Stimulated activated CD4-positive, alpha-beta T cell treated with anti-CD3 and anti-CD28 coated beads, Interleukin-2, amount 100 ng/mL, for 4 hours (primary cell): ENCODE measurements around the gene COL5A1.
"Not testable (repeated sequence)": the region's sequence is repeated elsewhere in the genome, so short reads cannot be mapped to it uniquely, and the experiment has no call there.

ENCODE experiments used
- DNase-seq: peaks from one replicate; pipeline ENCODE4 v3.0.0-alpha.2; 2020; ENCODE audit warnings: low read depth

The COL5A1 gene

DNA sequence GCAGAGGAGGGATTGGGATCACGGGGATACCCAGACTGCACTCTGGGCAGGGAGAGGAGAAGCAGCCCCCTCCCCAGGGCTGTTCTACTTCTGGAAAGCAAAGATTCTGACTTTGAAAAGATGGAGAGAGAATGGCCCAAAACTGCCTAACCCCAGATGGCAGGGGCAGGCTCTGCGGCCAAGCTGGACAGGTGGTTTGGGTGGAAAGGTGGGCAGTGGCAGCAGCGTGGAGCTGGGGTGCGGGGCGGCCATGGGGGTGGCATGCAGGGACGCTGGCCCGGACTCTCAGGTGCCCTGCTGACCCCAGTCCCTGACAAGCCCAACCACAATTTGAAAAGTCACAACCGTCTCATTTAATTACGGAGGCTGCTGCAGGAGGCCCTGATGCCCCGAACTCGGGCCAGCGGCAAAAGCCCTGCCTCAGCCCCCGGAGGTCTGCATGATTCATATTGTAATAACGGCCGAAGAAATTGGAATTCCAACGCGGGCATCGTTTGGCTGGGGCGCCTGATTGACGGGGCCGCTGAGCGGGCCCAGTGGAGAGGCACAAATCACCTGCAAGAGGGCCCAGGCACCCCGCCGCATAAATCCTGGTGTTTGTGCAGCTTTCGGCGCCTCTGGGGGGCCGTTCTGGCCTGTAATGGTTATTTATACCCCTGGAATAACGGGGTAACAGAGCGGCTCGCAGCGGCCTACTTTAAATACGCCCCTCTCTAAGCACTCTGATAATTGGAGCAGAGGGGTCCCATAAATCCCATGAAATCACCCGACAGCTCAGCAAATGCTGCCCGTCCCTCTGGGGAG lies 197.2 kb downstream of the COL5A1 start:
- no peak for DNase-seq

DNA sequence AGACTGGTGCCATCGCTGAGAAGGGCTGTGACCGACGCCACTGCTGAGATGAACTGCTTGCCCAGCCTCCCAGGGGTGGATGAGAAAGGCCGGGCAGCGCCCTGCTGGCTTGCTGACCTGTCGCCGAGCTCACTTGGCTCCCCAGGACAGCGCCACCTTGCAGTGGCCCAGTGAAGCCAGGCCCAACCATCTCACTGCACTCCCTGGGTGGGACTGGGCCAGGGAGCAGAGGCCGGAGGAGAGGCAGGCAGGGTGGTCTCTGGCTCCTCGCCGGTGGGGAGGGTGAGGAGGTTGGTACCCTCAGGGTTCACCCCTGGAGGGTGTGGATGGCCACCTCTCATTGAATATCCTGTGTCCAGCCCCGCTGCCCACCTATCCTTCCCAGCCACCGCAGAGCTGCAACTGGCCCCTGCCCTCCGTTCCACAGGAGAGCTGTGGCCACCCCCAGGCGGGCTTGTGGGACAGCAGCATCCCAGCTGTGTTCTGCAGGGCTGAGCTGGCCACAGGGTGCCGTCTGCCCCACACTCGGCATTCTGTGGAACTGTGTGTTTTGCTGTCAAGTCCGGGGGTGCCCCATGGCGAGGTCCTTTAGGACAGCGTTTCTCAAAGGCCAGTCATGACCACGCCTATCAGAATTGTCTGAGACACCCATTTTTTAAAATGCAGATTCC lies 198.0 kb downstream of the COL5A1 start:
- no peak for DNase-seq

DNA sequence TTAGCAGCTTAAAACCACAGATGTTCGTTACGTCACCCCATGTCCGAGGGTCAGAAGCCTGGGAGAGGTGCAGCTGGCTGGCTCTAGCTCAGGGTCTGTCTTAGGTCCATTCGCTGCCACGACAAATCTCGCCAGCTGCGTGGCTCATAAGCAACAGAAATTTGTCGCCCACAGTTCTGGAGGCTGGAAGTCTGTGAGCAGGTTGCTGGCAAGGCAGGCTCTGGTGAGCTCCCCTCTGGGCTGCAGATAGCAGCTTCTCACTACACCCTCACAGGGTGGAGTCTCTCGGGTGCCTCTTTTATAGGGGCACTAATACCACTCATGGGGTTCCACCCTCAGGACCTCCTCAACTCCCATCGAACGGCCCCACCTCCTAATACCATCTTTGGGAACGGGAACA lies 198.9 kb downstream of the COL5A1 start:
- no peak for DNase-seq

DNA sequence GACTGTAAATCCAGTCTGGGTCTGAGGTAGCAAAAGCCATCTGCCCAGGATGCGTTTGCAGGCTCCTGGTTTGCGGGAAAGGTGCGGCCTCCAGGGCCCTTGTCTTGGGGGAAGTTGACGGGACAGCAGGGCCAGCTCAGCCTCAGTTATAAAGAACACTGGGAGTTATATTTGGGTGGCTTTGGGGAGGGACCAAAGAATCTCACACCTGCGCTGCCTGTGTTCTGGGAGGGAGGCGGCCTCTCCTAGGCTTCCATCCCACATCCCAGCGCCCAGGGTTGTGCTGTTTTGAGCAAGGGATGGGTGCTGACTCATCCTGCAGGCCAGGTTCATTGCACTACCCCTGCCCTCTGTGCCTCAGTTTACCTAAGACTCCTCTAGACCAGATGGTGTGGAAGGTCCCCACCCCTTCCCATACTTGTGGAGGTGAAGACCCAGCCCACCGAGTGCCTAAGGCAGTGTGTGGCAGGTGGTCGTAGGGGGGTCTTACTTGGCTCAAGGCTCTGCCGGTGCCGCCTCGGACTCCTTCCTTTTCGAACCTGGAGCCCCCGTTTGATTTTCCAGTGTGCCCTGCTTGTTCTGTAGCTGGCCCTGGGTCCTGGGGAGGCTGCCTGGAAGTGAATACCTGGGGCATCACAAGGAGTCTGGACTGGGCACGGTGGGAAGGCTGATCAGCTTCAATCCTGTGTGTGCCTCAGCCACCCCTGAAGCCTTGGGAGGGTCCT lies 199.7 kb downstream of the COL5A1 start:
- no peak for DNase-seq

DNA sequence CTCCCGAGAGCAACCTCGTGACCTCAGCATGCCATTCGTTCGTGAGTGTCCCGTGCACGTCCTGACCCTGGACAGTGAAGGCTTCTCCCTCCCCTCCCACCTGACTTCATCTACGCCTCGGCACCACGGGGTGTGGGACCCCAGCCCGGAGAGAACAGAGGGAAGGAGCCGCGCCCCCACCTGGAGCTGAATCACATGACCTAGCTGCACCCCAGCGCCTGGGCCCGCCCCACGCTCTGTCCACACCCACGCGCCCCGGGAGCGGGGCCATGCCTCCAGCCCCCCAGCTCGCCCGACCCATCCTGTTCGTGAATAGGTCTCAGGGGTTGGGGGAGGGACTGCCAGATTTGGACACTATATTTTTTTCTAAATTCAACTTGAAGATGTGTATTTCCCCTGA lies 200.7 kb downstream of the COL5A1 start:
- no peak for DNase-seq

DNA sequence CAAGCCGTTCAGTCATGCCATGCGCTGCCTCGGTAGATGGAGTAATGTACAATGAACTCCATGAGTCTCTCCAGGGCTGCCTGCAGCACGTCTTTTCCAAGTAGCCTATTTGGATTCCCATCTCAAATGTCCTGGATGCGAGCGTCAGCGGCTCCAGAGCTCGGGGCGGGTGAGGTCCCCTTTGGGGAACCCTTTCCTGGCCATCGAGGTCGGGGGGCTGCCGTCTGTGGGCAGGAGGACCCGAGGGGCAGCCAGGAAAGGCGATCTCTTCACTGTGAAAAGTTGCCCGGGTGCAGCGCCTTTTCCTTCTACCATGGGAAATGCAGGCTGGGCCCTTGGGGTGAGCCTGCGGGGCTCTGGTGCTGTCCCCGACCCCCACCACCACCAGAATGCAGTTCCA lies 202.1 kb downstream of the COL5A1 start:
- no peak for DNase-seq

DNA sequence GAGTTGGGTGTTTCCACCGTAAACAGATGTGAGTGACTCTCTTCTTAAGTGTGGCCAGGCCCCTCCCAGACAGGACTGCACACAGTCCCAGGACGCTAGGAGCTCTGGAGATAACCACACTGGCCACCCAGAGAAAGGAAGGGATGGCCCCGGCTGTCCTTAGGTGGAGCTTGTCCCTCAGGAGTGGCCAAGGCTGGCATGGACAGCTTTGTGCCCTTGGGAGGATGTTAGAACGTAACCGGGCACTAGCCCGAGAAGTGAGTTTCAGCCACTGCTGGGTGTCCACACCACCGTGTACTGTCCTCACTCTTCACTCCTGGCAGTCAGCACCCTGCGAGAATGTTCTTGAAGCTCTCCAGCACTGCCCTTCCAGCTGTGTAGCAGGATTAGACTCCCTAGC lies 203.2 kb downstream of the COL5A1 start:
- DNase-seq, result no peak

DNA sequence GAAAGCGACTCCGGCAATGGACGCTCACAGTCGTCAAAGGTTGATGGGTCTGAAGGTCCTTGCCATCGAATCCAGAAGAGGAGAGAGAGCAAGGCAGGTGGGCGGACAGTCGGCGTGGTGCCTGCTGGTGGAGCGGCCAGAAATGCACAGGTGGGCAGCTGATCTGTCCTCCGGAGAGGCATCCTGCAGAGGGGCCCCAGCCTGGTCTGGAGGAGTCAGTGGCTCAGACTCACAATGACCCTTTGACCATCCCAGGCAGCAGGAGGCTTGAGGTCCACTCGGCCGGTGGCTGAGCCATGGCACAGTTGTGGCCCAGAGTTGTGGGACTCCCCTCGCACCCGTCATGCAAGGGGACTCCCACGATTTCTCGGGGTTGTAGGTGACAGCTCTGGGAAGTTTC lies 204.6 kb downstream of the COL5A1 start:
- no peak for DNase-seq

DNA sequence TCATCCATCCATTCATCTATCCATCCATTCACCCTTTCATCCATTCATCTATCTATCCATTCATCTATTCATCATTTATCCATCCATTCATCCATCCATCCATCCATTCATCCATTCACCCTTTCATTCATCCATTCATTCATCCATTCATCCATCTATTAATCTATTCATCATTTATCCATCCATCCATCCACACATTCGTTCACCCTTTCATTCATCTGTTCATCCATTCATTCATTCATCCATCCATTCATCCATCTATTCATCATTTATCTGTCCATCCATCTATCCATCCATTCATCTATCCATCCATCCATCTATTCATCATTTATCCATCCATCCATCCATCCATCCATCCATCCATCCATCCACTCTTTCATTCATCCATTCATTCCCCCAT lies 205.1 kb downstream of the COL5A1 start:
- no peak for DNase-seq

DNA sequence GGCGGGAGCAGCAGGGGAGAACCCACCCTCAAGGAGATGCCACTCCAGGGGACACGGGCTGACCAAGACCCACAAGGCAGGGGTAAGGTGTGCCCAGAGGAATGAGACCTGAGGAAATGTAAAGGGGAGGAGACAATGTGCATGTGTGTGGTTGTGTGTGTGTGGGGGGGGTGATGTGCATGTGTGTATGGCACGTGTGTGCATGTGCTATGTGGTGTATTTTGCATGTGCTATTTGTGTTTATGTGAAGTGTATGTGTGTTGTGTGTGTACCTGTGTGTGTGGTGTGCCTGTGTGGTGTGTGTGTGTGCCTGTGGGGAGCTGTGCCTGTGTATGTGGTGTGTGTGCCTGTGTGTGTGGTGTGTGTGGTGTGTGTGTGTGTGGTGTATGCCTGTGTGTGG lies 205.5 kb downstream of the COL5A1 start:
- no peak for DNase-seq

DNA sequence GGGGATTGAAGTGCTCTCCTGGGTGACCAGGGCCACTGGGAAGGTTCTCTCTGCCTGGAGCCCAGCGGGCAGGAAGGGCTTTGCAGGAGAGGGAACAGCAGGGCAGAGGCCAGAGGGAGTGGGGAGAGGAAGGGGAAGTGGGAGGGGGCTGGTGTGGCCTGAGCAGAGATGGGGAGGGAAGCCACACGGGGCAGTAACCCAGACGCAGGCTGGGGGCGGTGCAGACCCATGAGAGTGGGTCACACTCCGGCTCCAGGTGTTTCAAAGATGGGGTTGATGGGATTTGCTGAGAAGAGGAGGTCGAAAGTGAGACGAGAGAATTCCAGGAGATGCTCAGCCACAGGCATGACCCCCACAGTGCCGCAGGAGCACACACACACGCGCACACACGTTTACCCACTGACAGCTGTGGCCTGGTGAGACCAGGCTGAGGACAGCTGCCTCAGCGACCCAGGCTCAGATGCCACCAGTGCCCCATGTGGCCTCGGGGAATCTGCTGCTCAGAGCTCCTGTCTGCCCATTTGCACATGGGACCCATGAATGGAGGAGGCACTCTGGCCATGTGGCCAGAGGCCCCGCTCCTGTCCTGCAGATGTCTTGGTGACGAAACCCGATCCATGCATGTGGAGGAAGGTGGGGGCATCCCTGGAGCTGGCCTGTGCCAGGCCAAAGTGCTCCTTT lies 206.3 kb downstream of the COL5A1 start:
- no peak for DNase-seq

DNA sequence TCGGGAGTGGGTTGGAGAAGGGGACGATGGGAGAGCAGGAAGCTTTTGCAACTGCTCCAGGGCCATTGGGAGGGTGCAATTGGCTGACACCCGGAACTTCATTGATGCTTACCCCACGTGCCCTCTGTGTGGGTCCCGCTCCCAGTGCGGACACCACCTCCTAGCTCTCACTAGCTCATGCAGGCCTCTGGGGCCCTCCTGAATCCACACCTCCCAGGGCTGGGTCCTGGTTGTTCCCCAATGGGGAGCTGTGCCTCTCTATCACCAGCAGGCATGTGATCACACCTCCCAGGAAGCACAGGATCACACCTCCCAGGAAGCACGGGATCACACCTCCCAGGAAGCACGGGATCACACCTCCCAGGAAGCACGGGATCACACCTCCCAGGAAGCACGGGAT lies 206.9 kb downstream of the COL5A1 start:
- no peak for DNase-seq

DNA sequence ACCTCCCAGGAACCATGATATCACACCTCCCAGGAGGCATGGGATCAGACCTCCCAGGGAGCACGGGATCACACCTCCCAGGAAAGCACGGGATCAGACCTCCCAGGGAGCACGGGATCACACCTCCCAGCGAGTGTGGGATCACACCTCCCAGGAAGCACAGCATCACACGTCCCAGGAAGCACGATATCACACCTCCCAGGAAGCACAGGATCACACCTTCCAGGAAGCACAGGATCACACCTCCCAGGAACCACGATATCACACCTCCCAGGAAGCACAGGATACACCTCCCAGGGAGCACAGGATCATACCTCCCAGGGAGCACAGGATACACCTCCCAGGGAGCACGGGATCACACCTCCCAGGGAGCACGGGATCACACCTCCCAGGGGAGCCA lies 209.0 kb downstream of the COL5A1 start:
- no peak for DNase-seq

DNA sequence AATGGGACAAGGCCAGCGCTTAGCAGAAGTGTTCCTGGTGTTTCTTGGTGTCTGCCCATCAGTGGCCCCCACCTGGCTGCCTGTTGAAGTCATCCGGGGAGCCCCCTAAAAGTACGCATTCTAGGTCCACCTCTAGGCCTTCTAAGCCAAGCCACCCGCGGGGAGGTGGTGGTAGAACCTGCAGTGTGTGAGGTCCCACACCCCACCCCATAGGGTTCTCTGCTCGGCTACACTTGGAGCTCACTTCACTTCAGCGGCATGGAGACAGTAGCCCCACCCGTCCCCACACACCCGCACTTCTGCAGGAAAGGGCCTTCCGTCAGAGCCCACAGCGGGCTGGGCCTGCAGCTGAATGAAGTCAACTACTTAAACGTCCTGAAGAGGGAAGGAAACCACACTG lies 209.4 kb downstream of the COL5A1 start:
- no peak for DNase-seq

DNA sequence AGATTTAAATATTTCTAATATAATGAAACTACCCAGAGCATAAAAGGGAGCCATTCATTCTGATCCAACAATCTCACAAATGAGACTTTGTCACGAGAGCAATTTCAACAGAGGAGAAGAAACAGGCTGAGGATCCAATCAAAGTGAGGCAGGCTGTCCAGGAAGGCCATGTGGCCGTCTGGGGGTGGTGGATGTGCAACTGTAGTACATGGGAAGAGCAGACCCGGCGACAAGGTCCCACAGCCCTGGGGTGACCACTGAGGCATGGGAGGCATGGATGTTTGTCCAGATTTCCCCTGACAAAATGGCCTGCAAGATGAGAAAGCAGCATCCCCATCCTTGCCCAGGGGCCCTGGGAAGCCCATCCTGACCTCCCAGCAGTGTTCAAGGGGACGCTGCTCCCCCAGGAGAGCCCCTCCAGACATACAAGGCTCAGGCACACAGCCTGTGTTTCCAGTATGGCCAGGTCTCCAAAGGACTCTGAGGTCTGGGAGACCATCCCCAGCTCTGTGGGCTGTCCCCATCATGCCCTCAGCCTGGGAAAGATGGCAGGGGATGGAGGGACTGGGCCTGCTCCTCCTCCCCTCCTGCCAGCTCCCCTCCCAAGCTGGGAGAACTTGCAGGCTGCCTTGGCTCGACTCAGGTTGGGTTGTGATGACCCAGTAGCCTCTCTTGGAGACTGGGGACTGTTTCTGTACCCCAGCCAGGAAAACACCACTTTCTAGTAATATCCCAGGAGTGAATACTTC lies 211.5 kb downstream of the COL5A1 start:
- DNase-seq, result no peak

DNA sequence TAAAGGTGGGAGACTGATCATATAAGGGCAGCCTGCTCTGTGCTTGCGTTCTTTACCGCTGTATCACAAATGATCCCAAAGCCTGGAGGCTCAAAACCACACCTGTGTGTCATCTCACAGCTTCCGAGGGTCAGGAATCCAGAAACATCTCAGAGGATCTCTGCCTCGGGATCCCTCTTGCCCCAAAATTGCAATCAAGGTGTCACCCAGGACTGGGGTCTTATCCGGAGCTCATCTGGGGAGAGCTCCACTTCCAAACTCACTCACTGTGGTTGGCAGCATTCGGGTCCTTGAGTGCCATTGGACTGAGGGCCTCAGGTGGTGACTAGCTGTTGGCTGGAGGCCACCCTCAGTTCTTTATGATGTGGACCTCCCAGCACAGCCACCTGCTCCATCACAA lies 212.3 kb downstream of the COL5A1 start:
- DNase-seq, result no peak

DNA sequence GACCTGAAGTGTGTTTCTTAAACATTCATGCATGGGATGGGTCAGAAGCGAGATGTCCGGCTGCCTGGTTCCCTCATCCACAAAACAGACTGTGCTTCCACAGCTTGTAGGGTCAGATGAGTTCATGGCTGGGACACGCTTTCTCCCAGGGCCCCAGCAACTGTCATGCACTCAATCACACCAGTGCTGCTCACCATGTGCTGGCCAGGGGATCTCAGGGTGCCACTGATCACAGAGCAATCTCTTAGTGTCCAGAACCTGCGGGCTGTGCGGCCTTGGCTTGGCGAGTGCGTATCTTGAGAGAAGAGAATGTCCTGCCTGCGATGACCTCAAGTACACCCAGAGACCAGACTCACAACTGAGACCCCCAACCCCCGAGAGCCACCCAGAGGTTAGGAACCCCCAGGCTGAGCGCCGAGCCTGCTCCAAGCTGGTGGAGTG lies 213.0 kb downstream of the COL5A1 start:
- DNase-seq, result no peak

DNA sequence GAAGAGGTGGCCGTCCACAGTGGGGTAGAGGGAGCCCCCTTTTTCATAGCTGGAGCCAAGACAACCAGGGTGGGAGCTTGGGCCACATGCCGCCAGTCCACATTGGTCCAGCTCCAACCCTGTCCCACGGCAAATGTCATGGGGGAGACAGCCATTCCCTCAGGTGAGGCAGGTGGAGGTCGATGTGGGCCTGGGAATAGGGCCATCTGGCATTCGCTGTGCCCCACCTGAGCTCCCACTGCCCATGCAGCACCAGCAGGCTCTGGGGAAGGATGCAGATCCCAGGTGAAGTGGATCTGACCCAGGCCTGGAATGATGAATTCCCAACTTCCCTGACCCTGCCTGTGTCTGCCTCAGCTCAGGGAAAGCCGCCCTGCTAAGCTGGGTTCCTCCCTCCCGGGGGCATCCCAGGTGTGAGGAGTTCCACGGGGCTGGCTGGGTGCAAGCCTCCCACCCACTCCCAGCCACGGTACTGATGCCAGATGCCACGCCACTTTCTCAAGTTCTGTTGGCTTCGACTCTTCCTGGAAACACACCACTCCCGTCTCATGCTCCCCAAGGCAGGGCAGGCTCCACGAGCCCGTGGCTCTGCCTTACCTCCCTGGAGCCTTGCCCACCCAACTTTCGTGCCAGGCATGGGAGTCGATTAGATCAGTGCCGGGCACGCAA lies 213.8 kb downstream of the COL5A1 start:
- DNase-seq, result no peak

DNA sequence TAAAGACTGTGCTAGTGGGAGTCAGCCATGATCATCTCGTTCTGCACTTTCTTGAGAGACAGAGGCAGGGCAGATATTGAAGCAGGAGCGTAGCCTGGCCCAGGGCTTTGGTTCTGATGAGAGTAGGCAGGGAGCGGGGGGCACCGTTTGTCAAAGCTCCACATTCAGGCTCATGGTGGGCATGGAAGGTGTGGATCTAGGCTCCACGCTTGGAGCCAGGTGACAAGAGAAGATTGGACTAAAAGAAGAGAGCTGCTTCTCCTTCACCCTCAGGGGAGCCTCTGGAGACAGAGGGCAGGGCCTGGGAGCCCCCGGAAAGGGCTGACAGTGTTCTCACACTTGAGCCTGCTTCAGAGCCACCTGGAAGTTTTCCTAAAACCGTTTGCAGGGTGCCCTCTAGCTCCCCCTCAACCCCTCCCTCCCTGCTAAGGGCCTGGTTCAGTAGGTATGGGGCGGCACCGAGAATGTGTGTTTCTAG lies 214.3 kb downstream of the COL5A1 start:
- no peak for DNase-seq

DNA sequence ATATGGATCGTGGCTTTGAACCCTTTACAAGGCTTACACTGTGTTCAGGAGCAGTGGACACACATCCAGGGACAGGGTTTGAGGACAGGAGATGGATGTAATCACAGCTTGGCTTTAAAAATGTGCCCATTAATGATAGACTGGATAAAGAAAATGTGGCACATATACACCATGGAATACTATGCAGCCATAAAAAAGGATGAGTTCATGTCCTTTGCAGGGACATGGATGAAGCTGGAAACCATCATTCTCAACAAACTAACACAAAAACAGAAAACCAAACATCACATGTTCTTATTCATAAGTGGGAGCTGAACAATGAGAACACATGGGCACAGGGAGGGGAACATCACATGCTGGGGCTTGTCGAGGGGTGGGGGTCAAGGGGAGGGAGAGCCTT lies 215.8 kb downstream of the COL5A1 start:
- not testable (repeated sequence) for DNase-seq
